Thyroid gland (tissue), 4 donors: ENCODE measurements around the gene LILRA6. TPM values are rescaled to one million over a fixed set of nuclear protein-coding genes. Genes with fewer than 3 reads are reported as not detected.
A peak's percentile ranks its signal among the peaks of the same experiment; 100 is the strongest.
"Not testable (repeated sequence)": the region's sequence is repeated elsewhere in the genome, so short reads cannot be mapped to it uniquely, and the experiment has no call there.

ENCODE experiments used
- DNase-seq, 2 donors: peaks; one replicate each; pipeline ENCODE4 v3.0.0-alpha.2; 2019
- H3K27ac ChIP-seq, 3 donors: fragments of 200-600 bp; sonication (generic); 1 replicate in 2 of 3; 2 replicates in 1 of 3; pipeline ENCODE4 v1.5.1; 2016 to 2019; ENCODE audit warnings: mild to moderate bottlenecking in 1 of 3, moderate library complexity in 1 of 3
- H3K27me3 ChIP-seq: fragments of 200-600 bp; sonication (generic); one replicate; pipeline ENCODE4 v1.5.1; 2019
- H3K36me3 ChIP-seq, 2 donors: fragments of 200-600 bp; sonication (generic); one replicate each; pipeline ENCODE4 v1.5.1; 2016 to 2019
- H3K4me1 ChIP-seq, 2 donors: fragments of 200-600 bp; sonication (generic); one replicate each; pipeline ENCODE4 v1.5.1; 2017 to 2019
- H3K4me3 ChIP-seq, 3 donors: fragments of 200-600 bp; sonication (generic); replicated peaks in 1 of 3; 1 replicate in 2 of 3; 2 replicates in 1 of 3; pipeline ENCODE4 v1.5.1; 2016; ENCODE audit warnings: mild to moderate bottlenecking in 1 of 3
- H3K9me3 ChIP-seq: fragments of 200-600 bp; sonication (generic); one replicate; pipeline ENCODE4 v1.5.1; 2017
- CTCF ChIP-seq, 6 experiments: fragments of 200-600 bp in 3 of 6; fragments of 450-650 bp in 3 of 6; sonication (generic) in 3 of 6; IDR thresholded peaks; one replicate each; pipeline ENCODE4 v1.5.1; 2016 to 2019; ENCODE audit warnings: antibody characterized with exemption in 6 of 6, mild to moderate bottlenecking in 2 of 6, inconsistent platforms in 1 of 6, moderate library complexity in 1 of 6
- POLR2A ChIP-seq, 2 donors: fragments of 450-650 bp; IDR thresholded peaks; one replicate each; pipeline ENCODE4 v1.6.1; 2017; ENCODE audit warnings: antibody characterized with exemption in 2 of 2, mild to moderate bottlenecking in 2 of 2, moderate library complexity in 1 of 2
- WGBS, 2 donors: methylation state at CpG; one replicate each; pipeline ENCODE4 v1.1.5; 2017; 5-methylcytosine and 5-hydroxymethylcytosine counted together
- intact Hi-C: fragments of 100-400 bp; cut with DNase I; formaldehyde crosslinking; loops from one replicate; pipeline ENCODE4 v1.15.1; 2023
- total RNA-seq, 4 donors: library from RNA; depleted of rRNA; stranded (reverse); fragments of >200 nt; gene quantifications; one replicate each; pipeline ENCODE4 v1.2.3, GENCODE V29; 2016

Gene LILRA6
- total RNA-seq, 4 donors from 2014 or later: 0.46 to 1.6 (median 1.1) TPM; not detected in 1

GRCh38 chr19:54239491-54240371 lies 2.9 kb downstream of the LILRA6 start:
- WGBS, 2 donors: 52 to 69% methylated on average over 8 to 10 of the region's 21 CpGs
- intact Hi-C loops, H3K27ac ChIP-seq, DNase-seq, H3K27me3 ChIP-seq, H3K4me3 ChIP-seq, H3K9me3 ChIP-seq, H3K4me1 ChIP-seq, H3K36me3 ChIP-seq: not testable (repeated sequence)

GRCh38 chr19:54233941-54234340 lies 8.6 kb downstream of the LILRA6 start:
- Histone ChIP-seq H3K4me1 (no peaks in the 10 kb centered on the region), H3K27me3 (no peaks in the 10 kb centered on the region), H3K27ac (no peak overlapping the region), H3K9me3 (no peaks in the 10 kb centered on the region), H3K36me3 (no peaks in the 10 kb centered on the region), H3K4me3 (no peak overlapping the region)
- no peak for DNase-seq
- intact Hi-C loops: loop anchor here (5.0 kb wide), 1 partner anchor 67 kb away; no protein-coding TSS in a partner anchor
- WGBS, 2 donors: 36 to 89% methylated on average over 3 to 5 of the region's 5 CpGs
- TF ChIP-seq POLR2A (IDR thresholded peaks at IDR 0.05): no peak
- TF ChIP-seq CTCF (IDR thresholded peaks at IDR 0.05): no peak

GRCh38 chr19:54231077-54231931 lies 11.3 kb downstream of the LILRA6 start:
- peak; percentile 81 to 84 for DNase-seq
- intact Hi-C loops: loop anchor here (5.0 kb wide), 1 partner anchor 64 kb away; no protein-coding TSS in a partner anchor
- TF ChIP-seq CTCF (IDR thresholded peaks at IDR 0.05) (peak; percentile 69 to 89 (median 76)), POLR2A (IDR thresholded peaks at IDR 0.05) (no peak)
- Histone ChIP-seq H3K9me3 (no peaks in the 10 kb centered on the region), H3K4me3 (no peak overlapping the region), H3K4me1 (no peaks in the 10 kb centered on the region), H3K27me3 (no peaks in the 10 kb centered on the region), H3K36me3 (no peaks in the 10 kb centered on the region), H3K27ac (no peak overlapping the region)
- WGBS, 2 donors: 25 to 36% methylated on average over 13 to 21 of the region's 21 CpGs

- no peaks in the 10 kb centered on the region for H3K4me1 ChIP-seq
- TF ChIP-seq POLR2A (IDR thresholded peaks at IDR 0.05): no peak
- WGBS, 2 donors: 84 to 91% methylated on average over 7 of the region's 7 CpGs
- H3K27me3 ChIP-seq: no peaks in the 10 kb centered on the region
- no peak for DNase-seq
- no peak overlapping the region for H3K4me3 ChIP-seq
- H3K9me3 ChIP-seq: no peaks in the 10 kb centered on the region
- no peak overlapping the region for H3K27ac ChIP-seq
- intact Hi-C loops: loop anchor here (5.0 kb wide), 1 partner anchor 63 kb away; no protein-coding TSS in a partner anchor
- H3K36me3 ChIP-seq: no peaks in the 10 kb centered on the region
Measured at GRCh38 chr19:54230031-54230430, 12.6 kb downstream of the LILRA6 start.

- 86 to 90% methylated on average over 8 of the region's 8 CpGs for WGBS, 2 donors
- no peak overlapping the region for H3K4me3 ChIP-seq
- no peak overlapping the region for H3K27ac ChIP-seq
- no peak for DNase-seq
- H3K36me3 ChIP-seq: no peaks in the 10 kb centered on the region
- H3K4me1 ChIP-seq: no peaks in the 10 kb centered on the region
- H3K9me3 ChIP-seq: no peaks in the 10 kb centered on the region
- TF ChIP-seq POLR2A (IDR thresholded peaks at IDR 0.05) (no peak), CTCF (IDR thresholded peaks at IDR 0.05) (no peak)
- H3K27me3 ChIP-seq: no peaks in the 10 kb centered on the region
- intact Hi-C loops: no loop called here
Measured at GRCh38 chr19:54229146-54229545, 13.4 kb downstream of the LILRA6 start.

GRCh38 chr19:54224619-54225018 lies 18.0 kb downstream of the LILRA6 start:
- H3K4me3 ChIP-seq, H3K4me1 ChIP-seq, intact Hi-C loops, H3K27ac ChIP-seq, H3K36me3 ChIP-seq, H3K27me3 ChIP-seq, DNase-seq, H3K9me3 ChIP-seq: not testable (repeated sequence)
- 78 to 89% methylated on average over 9 to 10 of the region's 10 CpGs for WGBS, 2 donors

- H3K4me1 ChIP-seq, H3K27me3 ChIP-seq, intact Hi-C loops, H3K27ac ChIP-seq, H3K36me3 ChIP-seq, DNase-seq, H3K4me3 ChIP-seq, H3K9me3 ChIP-seq: not testable (repeated sequence)
- 51 to 55% methylated on average over 5 of the region's 5 CpGs for WGBS, 2 donors
Measured at GRCh38 chr19:54223937-54224281, 18.7 kb downstream of the LILRA6 start.

- DNase-seq, H3K27me3 ChIP-seq, H3K36me3 ChIP-seq, H3K9me3 ChIP-seq, H3K4me3 ChIP-seq, H3K4me1 ChIP-seq, intact Hi-C loops, H3K27ac ChIP-seq: not testable (repeated sequence)
- WGBS, 2 donors: 39 to 45% methylated on average over 14 of the region's 14 CpGs
Measured at GRCh38 chr19:54223277-54223936, 19.2 kb downstream of the LILRA6 start.
